ENCODE measurements around the gene CCL5.

The CCL5 gene

DNA sequence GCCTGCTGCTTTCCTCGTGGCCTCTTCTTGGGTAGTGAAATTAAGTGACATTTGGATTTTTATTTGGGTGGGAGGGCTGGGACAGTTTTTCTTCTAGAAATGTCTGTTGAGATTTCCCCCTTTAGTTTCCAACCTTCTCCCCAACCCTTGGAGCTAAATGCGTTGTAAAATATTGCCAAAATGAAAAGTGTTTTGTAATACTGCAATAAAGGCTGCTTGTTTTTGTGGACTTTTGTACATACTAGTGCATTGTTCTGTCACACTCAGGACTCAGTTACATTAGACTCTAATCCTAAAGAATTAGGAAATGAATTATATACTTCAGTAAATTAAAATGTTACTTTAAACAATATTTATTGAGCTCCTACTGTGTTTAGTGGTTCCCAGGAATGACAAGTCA, 33.2 kb downstream of the CCL5 start:
- Histone ChIP-seq H3K27ac (ENCODE audit: low read depth, low read length) (no peak overlapping the region), H3K27me3 (ENCODE audit: control insufficient read depth in 5 of 5, insufficient read depth in 4 of 5, low read length in 5 of 5) (no peaks in the 10 kb centered on the region), H3K4me3 (ENCODE audit: low read depth in 1 of 5, low read length in 5 of 5) (no peak overlapping the region), H3K9me3 (ENCODE audit: control insufficient read depth in 5 of 5, low read length in 5 of 5) (no peaks in the 10 kb centered on the region), H3K4me1 (ENCODE audit: control insufficient read depth in 5 of 5, insufficient read depth in 5 of 5, low read length in 5 of 5) (peaks cover 0 to 4% (median 0%) of the 10 kb centered on the region in 5 donors), H3K9ac (ENCODE audit: low read length in 5 of 5) (no peak overlapping the region), H3K36me3 (ENCODE audit: control insufficient read depth in 5 of 5, insufficient read depth in 5 of 5, low read length in 5 of 5) (peaks cover 44 to 68% (median 62%) of the 10 kb centered on the region in 5 donors)

DNA sequence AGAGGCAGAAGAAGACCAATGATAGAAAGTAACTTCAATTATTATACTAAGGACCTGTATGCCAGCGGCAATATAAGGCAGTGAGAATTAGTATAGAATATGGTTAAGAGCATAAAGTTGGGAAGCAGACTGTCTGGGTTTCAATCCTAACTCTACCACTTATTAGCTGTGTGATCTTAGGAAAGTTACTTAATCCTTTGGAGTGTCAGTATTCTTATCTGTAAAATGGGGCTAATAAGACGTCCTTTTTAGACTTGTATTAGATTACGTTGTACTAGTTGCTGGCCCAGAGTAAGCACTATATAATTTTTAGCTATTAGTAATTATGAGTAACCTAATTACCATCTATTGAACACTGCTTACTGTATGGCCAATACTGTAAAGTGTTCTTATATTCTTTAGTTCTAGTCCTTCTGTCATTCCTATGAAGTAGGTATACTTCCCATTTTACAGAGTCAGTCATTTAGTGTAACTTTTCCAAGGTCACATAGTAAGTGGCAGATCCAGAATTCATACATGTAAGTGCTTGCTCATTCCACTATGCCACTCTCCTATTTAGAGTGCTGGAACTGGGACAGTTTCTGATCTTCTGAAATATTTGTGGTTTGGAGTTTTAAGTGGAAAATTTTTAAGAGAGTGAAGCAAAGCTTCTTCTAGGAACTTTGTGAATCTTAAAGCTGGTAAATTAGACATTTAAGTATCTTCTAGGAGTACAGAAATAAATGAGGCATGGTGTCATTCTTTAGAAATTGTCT, 33.9 kb downstream of the CCL5 start:
- Histone ChIP-seq H3K4me1 (ENCODE audit: control insufficient read depth in 5 of 5, insufficient read depth in 5 of 5, low read length in 5 of 5) (peaks cover 0 to 4% (median 0%) of the 10 kb centered on the region in 5 donors), H3K9me3 (ENCODE audit: control insufficient read depth in 5 of 5, low read length in 5 of 5) (no peaks in the 10 kb centered on the region), H3K36me3 (ENCODE audit: control insufficient read depth in 5 of 5, insufficient read depth in 5 of 5, low read length in 5 of 5) (peaks cover 45 to 76% (median 70%) of the 10 kb centered on the region in 5 donors), H3K4me3 (ENCODE audit: low read depth in 1 of 5, low read length in 5 of 5) (no peak overlapping the region), H3K9ac (ENCODE audit: low read length in 5 of 5) (no peak overlapping the region), H3K27me3 (ENCODE audit: control insufficient read depth in 5 of 5, insufficient read depth in 4 of 5, low read length in 5 of 5) (no peaks in the 10 kb centered on the region), H3K27ac (ENCODE audit: low read depth, low read length) (no peak overlapping the region)

DNA sequence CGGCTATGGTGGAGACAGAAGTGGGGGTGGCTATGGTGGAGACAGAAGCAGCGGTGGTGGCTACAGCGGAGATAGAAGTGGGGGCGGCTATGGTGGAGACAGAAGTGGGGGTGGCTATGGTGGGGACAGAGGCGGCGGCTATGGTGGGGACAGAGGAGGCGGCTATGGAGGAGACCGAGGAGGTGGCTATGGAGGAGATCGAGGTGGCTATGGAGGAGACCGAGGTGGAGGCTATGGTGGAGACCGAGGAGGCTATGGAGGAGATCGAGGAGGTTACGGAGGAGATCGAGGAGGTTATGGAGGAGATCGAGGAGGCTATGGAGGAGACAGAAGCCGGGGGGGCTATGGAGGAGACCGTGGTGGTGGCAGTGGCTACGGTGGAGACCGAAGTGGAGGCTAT, 35.6 kb downstream of the CCL5 start:
- Histone ChIP-seq H3K36me3 (ENCODE audit: control insufficient read depth in 5 of 5, insufficient read depth in 5 of 5, low read length in 5 of 5) (peaks cover 50 to 84% (median 77%) of the 10 kb centered on the region in 5 donors), H3K4me3 (ENCODE audit: low read depth in 1 of 5, low read length in 5 of 5) (no peak overlapping the region), H3K27me3 (ENCODE audit: control insufficient read depth in 5 of 5, insufficient read depth in 4 of 5, low read length in 5 of 5) (no peaks in the 10 kb centered on the region), H3K27ac (ENCODE audit: low read depth, low read length) (no peak overlapping the region), H3K4me1 (ENCODE audit: control insufficient read depth in 5 of 5, insufficient read depth in 5 of 5, low read length in 5 of 5) (peaks cover 0 to 4% (median 0%) of the 10 kb centered on the region in 5 donors), H3K9ac (ENCODE audit: low read length in 5 of 5) (no peak overlapping the region), H3K9me3 (ENCODE audit: control insufficient read depth in 5 of 5, low read length in 5 of 5) (no peaks in the 10 kb centered on the region)

DNA sequence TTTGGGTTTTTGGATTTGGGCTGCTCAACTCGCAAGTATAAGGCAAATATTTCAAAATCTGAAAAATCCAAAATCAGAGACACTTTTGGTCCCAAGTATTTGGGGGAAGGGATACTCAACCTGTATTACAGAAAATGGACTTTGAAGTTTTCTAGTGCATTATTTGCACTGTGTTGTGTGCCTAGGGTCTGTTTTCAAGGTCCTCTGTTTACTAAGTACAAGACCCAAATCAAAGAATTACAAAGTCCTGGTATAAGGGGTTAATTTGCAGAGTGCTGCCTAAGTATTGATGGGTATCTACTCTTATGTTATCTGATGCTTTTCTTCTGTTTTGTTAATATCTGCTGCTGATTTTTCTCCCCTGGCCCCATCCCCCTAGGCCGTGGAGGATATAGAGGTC, 36.5 kb downstream of the CCL5 start:
- H3K36me3 ChIP-seq (ENCODE audit: control insufficient read depth in 5 of 5, insufficient read depth in 5 of 5, low read length in 5 of 5): peaks cover 51 to 90% (median 80%) of the 10 kb centered on the region in 5 donors
- peaks cover 0 to 4% (median 0%) of the 10 kb centered on the region in 5 donors for H3K4me1 ChIP-seq (ENCODE audit: control insufficient read depth in 5 of 5, insufficient read depth in 5 of 5, low read length in 5 of 5)
- H3K9me3 ChIP-seq (ENCODE audit: control insufficient read depth in 5 of 5, low read length in 5 of 5): no peaks in the 10 kb centered on the region
- H3K9ac ChIP-seq (ENCODE audit: low read length in 5 of 5): no peak overlapping the region
- no peak overlapping the region for H3K4me3 ChIP-seq (ENCODE audit: low read depth in 1 of 5, low read length in 5 of 5)
- no peak overlapping the region for H3K27ac ChIP-seq (ENCODE audit: low read depth, low read length)
- no peaks in the 10 kb centered on the region for H3K27me3 ChIP-seq (ENCODE audit: control insufficient read depth in 5 of 5, insufficient read depth in 4 of 5, low read length in 5 of 5)

DNA sequence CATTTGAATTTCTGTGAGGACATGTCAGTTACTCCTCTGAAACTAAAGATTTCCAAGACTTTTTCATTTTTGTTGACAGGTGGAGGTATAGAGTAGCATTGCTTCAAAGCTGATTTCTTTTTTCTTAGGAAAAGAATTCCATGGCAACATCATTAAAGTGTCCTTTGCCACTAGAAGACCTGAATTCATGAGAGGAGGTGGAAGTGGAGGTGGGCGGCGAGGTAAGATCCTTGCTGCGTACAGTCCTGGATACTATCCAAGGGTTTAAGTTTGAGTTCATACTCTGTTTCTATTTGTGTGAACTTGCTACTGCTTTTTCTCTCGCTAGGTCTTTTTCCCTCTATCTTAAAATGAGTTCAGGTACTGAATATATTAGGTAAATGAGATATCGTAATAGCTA, 37.9 kb downstream of the CCL5 start:
- Histone ChIP-seq H3K27ac (ENCODE audit: low read depth, low read length) (no peak overlapping the region), H3K4me1 (ENCODE audit: control insufficient read depth in 5 of 5, insufficient read depth in 5 of 5, low read length in 5 of 5) (peaks cover 0 to 4% (median 0%) of the 10 kb centered on the region in 5 donors), H3K9me3 (ENCODE audit: control insufficient read depth in 5 of 5, low read length in 5 of 5) (no peaks in the 10 kb centered on the region), H3K36me3 (ENCODE audit: control insufficient read depth in 5 of 5, insufficient read depth in 5 of 5, low read length in 5 of 5) (peaks cover 45 to 90% (median 81%) of the 10 kb centered on the region in 5 donors), H3K9ac (ENCODE audit: low read length in 5 of 5) (no peak overlapping the region), H3K4me3 (ENCODE audit: low read depth in 1 of 5, low read length in 5 of 5) (no peak overlapping the region), H3K27me3 (ENCODE audit: control insufficient read depth in 5 of 5, insufficient read depth in 4 of 5, low read length in 5 of 5) (no peaks in the 10 kb centered on the region)

DNA sequence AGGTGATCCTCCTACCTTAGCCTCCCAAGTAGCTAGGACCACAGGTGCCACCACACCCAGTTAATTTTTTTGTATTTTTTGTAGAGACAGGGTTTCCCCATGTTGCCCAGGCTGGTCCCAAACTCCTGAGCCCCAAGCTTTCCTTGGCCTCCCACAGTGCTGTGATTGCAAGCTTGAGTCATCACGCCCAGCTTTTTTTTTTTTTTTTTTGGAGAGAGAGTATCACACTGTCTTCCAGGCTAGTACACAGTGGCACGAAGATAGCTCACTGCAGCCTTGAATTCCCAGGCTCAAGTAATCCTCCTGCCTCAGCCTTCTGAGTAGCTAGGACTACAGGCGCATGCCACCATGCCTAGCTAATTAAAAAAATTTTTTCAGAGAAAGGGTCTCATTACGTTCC, 38.7 kb downstream of the CCL5 start:
- Histone ChIP-seq H3K27me3 (ENCODE audit: control insufficient read depth in 5 of 5, insufficient read depth in 4 of 5, low read length in 5 of 5) (no peaks in the 10 kb centered on the region), H3K9ac (ENCODE audit: low read length in 5 of 5) (no peak overlapping the region), H3K9me3 (ENCODE audit: control insufficient read depth in 5 of 5, low read length in 5 of 5) (no peaks in the 10 kb centered on the region), H3K36me3 (ENCODE audit: control insufficient read depth in 5 of 5, insufficient read depth in 5 of 5, low read length in 5 of 5) (peaks cover 41 to 92% (median 83%) of the 10 kb centered on the region in 5 donors), H3K4me1 (ENCODE audit: control insufficient read depth in 5 of 5, insufficient read depth in 5 of 5, low read length in 5 of 5) (peaks cover 0 to 3% (median 0%) of the 10 kb centered on the region in 5 donors), H3K27ac (ENCODE audit: low read depth, low read length) (no peak overlapping the region), H3K4me3 (ENCODE audit: low read depth in 1 of 5, low read length in 5 of 5) (no peak overlapping the region)

DNA sequence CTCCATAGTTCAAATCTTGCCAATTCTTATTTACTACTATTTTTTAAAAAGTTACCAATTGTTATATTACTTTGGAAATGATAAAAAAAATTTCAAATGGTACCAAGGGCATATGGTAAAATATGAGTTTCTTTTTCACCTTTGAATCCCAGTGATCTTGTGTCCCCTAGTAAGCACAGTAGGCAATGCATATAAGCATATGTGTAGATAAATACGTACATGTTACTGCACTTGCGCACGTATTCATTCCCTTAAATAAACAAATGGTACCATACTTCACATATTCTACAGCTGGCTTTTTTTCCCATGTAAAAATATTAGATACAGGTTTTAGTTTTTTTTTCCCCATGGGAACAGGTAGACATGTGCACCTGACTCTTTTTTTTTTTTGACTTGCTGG, 39.1 kb downstream of the CCL5 start:
- no peak overlapping the region for H3K27ac ChIP-seq (ENCODE audit: low read depth, low read length)
- H3K4me1 ChIP-seq (ENCODE audit: control insufficient read depth in 5 of 5, insufficient read depth in 5 of 5, low read length in 5 of 5): peaks cover 0 to 1% (median 0%) of the 10 kb centered on the region in 5 donors
- H3K9me3 ChIP-seq (ENCODE audit: control insufficient read depth in 5 of 5, low read length in 5 of 5): no peaks in the 10 kb centered on the region
- H3K9ac ChIP-seq (ENCODE audit: low read length in 5 of 5): no peak overlapping the region
- no peak overlapping the region for H3K4me3 ChIP-seq (ENCODE audit: low read depth in 1 of 5, low read length in 5 of 5)
- H3K36me3 ChIP-seq (ENCODE audit: control insufficient read depth in 5 of 5, insufficient read depth in 5 of 5, low read length in 5 of 5): peaks cover 41 to 95% (median 83%) of the 10 kb centered on the region in 5 donors
- no peaks in the 10 kb centered on the region for H3K27me3 ChIP-seq (ENCODE audit: control insufficient read depth in 5 of 5, insufficient read depth in 4 of 5, low read length in 5 of 5)

DNA sequence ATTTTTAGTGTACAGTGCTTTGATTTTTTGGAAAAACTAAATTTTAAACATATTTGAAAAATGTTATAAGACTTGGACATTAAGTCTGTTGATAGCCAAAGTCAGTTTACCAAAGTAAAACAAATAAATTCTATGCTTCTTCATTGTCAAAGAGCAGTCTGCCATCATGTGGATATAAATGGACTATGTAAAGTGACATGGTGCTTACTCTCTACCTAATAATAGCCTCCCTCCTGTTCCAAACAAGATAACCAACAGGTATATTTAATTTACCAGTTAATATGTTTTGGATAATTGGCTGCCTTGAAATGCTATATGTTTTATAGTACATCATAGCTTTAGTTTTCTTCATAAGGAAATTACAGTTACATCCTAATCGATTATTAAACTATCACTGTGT, 55.0 kb downstream of the CCL5 start:
- no peak overlapping the region for H3K4me3 ChIP-seq (ENCODE audit: low read depth in 1 of 5, low read length in 5 of 5)
- H3K27me3 ChIP-seq (ENCODE audit: control insufficient read depth in 5 of 5, insufficient read depth in 4 of 5, low read length in 5 of 5): no peaks in the 10 kb centered on the region
- H3K9ac ChIP-seq (ENCODE audit: low read length in 5 of 5): peak overlapping the region in 1 of 5 donors; percentile 15
- H3K4me1 ChIP-seq (ENCODE audit: control insufficient read depth in 5 of 5, insufficient read depth in 5 of 5, low read length in 5 of 5): no peaks in the 10 kb centered on the region
- no peak overlapping the region for H3K27ac ChIP-seq (ENCODE audit: low read depth, low read length)
- H3K9me3 ChIP-seq (ENCODE audit: control insufficient read depth in 5 of 5, low read length in 5 of 5): no peaks in the 10 kb centered on the region
- peaks cover 49 to 71% (median 51%) of the 10 kb centered on the region in 5 donors for H3K36me3 ChIP-seq (ENCODE audit: control insufficient read depth in 5 of 5, insufficient read depth in 5 of 5, low read length in 5 of 5)

Measured in subcutaneous abdominal adipose tissue (tissue), 5 donors.